COLO829 (cell line): ENCODE data around the gene RAPGEF2.
A peak's percentile ranks its signal among the peaks of the same experiment; 100 is the strongest.
"Not testable (repeated sequence)": the region's sequence is repeated elsewhere in the genome, so short reads cannot be mapped to it uniquely, and the experiment has no call there.

Experiments
- DNase-seq: peaks from one replicate; pipeline ENCODE4 v3.0.0; 2012; ENCODE audit warnings: low spot score

Gene RAPGEF2

DNA sequence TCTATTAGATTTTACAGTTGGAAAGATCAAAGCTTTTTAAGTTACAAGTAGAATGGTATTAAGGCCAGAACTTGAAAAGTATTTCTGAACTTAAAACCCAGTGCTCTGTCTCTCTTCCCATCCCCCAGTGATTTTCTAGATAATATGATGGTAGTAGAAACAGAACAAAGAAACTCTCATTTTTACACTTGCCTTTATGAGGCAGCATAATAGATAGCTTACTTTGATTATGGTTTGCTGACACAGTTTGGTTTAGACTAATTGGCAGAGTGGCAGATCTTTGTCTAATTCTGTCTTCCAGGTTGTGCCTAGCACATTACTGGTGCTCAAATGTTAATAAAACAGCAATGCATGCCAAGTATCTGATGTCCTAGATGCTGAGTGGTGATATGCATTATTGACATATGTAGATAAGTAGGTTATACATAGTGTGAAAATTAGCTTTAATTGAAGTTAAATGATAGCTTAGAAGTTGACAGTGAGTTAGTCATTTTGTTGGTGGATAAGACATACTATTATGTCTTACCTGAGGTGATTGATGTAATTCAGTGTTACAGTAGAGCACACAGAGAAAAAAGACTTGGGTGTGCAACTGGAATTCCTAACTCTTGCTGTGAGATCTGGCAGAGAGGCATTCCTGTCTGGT lies 4.3 kb upstream of the RAPGEF2 start:
- no peak for DNase-seq

- DNase-seq = no peak
These were observed 774 bp upstream of the RAPGEF2 start for GRCh38 chr4:159101988-159102621.

- DNase-seq = no peak
These were observed 608 bp downstream of the RAPGEF2 start for GRCh38 chr4:159103384-159103990.

- DNase-seq = peak; percentile 28
These were observed 2.0 kb downstream of the RAPGEF2 start for GRCh38 chr4:159104694-159105414.

- DNase-seq = no peak
These were observed 2.9 kb downstream of the RAPGEF2 start for GRCh38 chr4:159105761-159106243.

GRCh38 chr4:159106636-159107035 lies 3.8 kb downstream of the RAPGEF2 start:
- DNase-seq = no peak

- peak; percentile 59 for DNase-seq
These were observed 4.5 kb downstream of the RAPGEF2 start for GRCh38 chr4:159107203-159107925.

GRCh38 chr4:159108124-159108523 lies 5.2 kb downstream of the RAPGEF2 start:
- no peak for DNase-seq

- no peak for DNase-seq
These were observed 8.1 kb downstream of the RAPGEF2 start for GRCh38 chr4:159110961-159111360.

GRCh38 chr4:159111416-159111815 lies 8.5 kb downstream of the RAPGEF2 start:
- no peak for DNase-seq

GRCh38 chr4:159113366-159113765 lies 10.5 kb downstream of the RAPGEF2 start:
- DNase-seq = not testable (repeated sequence)

GRCh38 chr4:159116098-159116497 lies 13.2 kb downstream of the RAPGEF2 start:
- DNase-seq = not testable (repeated sequence)

DNA sequence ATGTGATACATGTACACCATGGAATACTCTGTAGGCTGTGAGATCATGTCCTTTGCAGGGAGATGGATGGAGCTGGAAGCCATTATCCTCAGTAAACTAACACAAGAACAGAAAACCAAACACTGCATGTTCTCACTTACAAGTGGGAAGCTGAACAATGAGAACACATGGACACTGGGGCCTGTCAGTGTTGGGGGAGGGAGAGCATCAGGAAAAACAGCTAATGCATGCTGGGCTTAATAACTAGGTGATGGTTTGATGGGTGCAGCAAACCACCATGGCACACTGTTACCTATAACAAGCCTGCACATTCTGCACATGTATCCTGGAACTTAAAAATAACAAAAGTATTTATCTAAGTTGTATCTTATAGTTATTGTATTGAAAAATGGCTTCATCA lies 13.8 kb downstream of the RAPGEF2 start:
- not testable (repeated sequence) for DNase-seq

DNA sequence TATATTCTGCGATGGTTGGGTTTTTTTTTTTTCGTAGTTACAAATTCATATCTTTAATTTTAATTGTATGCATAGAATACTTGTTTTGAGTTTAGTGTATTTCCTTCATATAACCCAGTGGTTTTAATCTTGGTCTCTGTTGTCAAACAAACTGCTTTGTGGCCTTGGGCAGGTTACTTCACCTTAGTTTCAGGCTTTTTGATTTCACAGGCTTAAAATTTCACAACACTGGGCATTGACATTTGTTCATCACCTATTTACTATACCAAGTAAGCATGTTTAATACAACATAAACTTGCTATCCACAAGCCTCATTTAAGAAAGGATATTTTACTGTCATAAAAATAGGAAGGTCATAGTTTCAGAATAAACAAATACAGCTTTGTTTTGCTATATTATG lies 14.7 kb downstream of the RAPGEF2 start:
- no peak for DNase-seq

DNA sequence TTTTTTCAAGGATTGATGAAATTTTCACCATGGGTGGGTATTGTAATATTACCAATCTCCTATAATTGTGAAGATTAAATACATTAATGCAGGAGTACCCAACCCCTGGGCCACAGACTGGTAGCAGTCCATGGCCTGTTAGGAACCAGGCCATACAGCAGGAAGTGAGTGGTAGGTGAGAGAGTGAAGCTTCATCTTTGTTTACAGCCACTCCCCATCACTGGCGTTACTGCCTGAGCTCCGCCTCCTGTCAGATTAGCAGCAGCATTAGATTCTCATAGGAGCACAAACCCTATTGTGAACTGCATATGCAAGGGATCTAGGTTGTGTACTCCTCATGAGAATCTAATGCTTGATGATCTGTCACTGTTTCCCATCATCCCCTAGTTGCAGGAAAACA lies 15.1 kb downstream of the RAPGEF2 start:
- no peak for DNase-seq

DNA sequence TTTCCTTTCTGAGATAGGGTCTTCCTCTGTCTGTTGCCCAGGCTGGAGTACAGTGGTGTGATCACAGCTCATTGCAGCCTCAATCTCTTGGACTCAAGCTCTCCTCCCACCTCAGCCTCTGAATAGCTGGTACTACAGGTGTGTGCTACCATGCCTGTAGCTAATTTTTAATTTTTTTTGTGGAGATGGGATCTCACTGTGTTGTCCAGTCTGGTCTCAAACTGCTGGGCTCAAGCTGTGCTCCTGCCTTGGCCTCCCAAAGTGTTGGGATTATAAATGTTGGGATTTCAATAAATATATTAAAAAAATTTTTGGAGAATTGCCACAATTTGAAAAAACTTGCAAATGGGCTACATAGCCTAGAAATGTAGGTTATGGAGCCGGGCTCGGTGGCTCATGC lies 18.5 kb downstream of the RAPGEF2 start:
- no peak for DNase-seq

DNA sequence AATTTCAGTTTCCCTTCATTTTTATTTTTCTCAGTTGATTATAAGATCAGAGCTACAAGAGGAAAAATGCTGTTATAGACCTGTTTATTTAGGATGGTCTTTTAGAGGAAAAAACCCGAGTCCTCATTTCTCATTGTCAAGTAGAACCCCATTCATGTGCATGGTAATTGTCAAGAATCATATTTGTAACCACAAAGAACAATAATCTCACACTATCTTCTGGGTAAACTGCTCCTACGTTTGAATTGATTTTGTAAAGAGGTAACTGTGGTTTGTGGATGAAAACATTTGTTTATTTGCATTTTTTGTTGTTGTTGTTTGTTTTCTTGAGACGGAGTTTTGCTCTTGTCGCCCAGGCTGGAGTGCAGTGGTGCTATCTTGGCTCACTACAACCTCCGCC lies 23.8 kb downstream of the RAPGEF2 start:
- DNase-seq = no peak

- no peak for DNase-seq
These were observed 25.1 kb downstream of the RAPGEF2 start for GRCh38 chr4:159127745-159128518.

GRCh38 chr4:159129814-159130550 lies 27.1 kb downstream of the RAPGEF2 start:
- no peak for DNase-seq

DNA sequence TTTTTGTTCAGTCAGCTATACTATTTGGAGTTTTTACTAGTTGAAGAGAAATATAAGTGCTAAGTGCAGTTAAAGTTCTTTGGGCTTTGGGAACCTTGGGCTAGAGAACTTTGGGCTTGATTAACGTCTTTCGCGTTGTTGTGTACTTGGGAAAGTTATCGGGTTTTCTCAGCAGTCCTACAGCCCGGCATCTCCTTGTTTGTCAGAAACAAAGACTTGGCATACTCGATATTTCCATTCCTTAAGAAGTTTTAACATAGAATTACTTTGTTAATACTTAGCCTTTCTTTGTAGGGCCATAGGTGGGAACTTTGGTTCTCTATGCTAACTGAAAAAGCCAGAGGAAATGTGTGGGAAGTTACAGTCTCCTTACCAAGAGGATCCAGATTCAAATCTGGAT lies 28.7 kb downstream of the RAPGEF2 start:
- no peak for DNase-seq

GRCh38 chr4:159134429-159134828 lies 31.6 kb downstream of the RAPGEF2 start:
- DNase-seq = no peak
